Stimulated activated CD8-positive, alpha-beta memory T cell treated with anti-CD3 and anti-CD28 coated beads, Interleukin-15, amount 100 ng/mL, for 1 hour (primary cell): Measurements from ENCODE around the gene LDHD.
"Not testable (repeated sequence)": the region's sequence is repeated elsewhere in the genome, so short reads cannot be mapped to it uniquely, and the experiment has no call there.

Experiments
- DNase-seq: peaks from one replicate; pipeline ENCODE4 v3.0.0-alpha.2; 2020; ENCODE audit warnings: low read depth

The LDHD gene

GRCh38 chr16:75099075-75099667 is 17.4 kb downstream of the LDHD start:
- no peak for DNase-seq

- DNase-seq, result peak; percentile 24
Observed at GRCh38 chr16:75097941-75098901, 18.4 kb downstream of the LDHD start.

GRCh38 chr16:75097191-75097761 is 19.3 kb downstream of the LDHD start:
- no peak for DNase-seq

- DNase-seq, result no peak
Observed at GRCh38 chr16:75096656-75097055, 19.9 kb downstream of the LDHD start.

GRCh38 chr16:75095204-75095621 is 21.4 kb downstream of the LDHD start:
- no peak for DNase-seq

GRCh38 chr16:75093598-75094540 is 22.7 kb downstream of the LDHD start:
- DNase-seq, result no peak

GRCh38 chr16:75092777-75093176 is 23.8 kb downstream of the LDHD start:
- DNase-seq, result no peak

GRCh38 chr16:75091619-75092018 is 25.0 kb downstream of the LDHD start:
- not testable (repeated sequence) for DNase-seq

GRCh38 chr16:75090899-75091298 is 25.7 kb downstream of the LDHD start:
- not testable (repeated sequence) for DNase-seq

- DNase-seq, result no peak
Observed at GRCh38 chr16:75089486-75090202, 26.9 kb downstream of the LDHD start.

GRCh38 chr16:75088934-75089333 is 27.6 kb downstream of the LDHD start:
- no peak for DNase-seq

GRCh38 chr16:75088216-75088615 is 28.4 kb downstream of the LDHD start:
- DNase-seq, result no peak

- no peak for DNase-seq
Observed at GRCh38 chr16:75087375-75087979, 29.1 kb downstream of the LDHD start.

- no peak for DNase-seq
Observed at GRCh38 chr16:75086688-75087374, 29.7 kb downstream of the LDHD start.

- no peak for DNase-seq
Observed at GRCh38 chr16:75086281-75086680, 30.3 kb downstream of the LDHD start.

GRCh38 chr16:75085556-75085955 is 31.0 kb downstream of the LDHD start:
- DNase-seq, result no peak

- DNase-seq, result no peak
Observed at GRCh38 chr16:75083813-75084212, 32.8 kb downstream of the LDHD start.

GRCh38 chr16:75081179-75081859 is 35.3 kb downstream of the LDHD start:
- DNase-seq, result no peak

GRCh38 chr16:75080205-75081029 is 36.2 kb downstream of the LDHD start:
- no peak for DNase-seq
